ENCODE measurements around the gene PNRC2.
A peak's percentile ranks its signal among the peaks of the same experiment; 100 is the strongest.
"Not testable (repeated sequence)": the region's sequence is repeated elsewhere in the genome, so short reads cannot be mapped to it uniquely, and the experiment has no call there.

Gene PNRC2

DNA sequence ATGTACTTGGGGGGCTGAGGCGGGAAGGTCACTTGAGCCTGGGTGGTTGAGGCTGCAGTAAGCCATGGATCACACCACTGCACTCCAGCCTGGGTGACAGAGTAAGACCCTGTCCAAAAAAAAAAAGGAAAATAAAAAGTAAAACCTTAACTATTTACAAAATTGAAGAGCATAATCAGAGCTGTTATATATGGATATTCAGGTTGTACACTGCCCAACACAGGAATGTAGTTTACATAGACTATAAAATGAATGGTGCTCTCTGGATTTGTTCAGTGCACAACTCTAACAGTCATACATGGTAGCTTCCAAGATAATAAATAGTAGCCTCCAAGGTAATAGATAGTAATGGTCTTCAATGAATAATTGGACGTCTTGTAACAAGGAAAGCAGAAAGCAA is 43.1 kb downstream of the PNRC2 start:
- H3K27ac ChIP-seq: no peak overlapping the region

DNA sequence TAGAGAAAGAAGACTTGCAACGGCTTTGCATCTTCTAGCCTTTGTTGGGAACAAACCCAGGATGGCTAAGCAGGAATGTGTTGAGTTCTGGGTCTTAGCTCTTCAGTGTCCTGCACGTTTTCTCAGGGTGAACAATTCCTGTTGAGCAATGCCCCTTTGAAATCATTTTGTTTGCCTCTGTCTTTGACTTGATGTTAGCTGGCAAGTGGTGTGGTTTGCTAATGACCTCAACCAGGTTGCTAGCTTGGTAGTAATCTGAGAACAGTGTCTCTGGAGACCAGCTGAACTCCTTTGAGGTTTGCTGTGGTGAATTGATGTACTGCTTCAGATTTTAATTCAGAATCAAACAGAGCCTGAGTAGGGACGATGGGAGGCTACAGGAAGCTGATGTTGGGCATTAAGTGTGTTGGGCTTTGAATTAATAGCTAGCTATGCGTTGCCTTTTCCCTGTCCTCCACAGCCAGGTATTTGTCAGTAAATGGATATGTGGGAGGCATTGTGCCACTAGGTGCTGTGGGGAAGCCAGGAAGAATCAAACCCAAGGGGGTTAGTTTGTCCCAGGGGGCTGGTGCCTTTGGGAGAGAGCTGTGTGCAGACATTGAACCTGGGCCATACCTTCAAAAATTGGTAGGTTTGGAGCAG is 43.8 kb downstream of the PNRC2 start:
- H3K27ac ChIP-seq: no peak overlapping the region

More for the DNA sequence above, 43.1 kb downstream of the PNRC2 start:
- TF ChIP-seq, protein P1, sequence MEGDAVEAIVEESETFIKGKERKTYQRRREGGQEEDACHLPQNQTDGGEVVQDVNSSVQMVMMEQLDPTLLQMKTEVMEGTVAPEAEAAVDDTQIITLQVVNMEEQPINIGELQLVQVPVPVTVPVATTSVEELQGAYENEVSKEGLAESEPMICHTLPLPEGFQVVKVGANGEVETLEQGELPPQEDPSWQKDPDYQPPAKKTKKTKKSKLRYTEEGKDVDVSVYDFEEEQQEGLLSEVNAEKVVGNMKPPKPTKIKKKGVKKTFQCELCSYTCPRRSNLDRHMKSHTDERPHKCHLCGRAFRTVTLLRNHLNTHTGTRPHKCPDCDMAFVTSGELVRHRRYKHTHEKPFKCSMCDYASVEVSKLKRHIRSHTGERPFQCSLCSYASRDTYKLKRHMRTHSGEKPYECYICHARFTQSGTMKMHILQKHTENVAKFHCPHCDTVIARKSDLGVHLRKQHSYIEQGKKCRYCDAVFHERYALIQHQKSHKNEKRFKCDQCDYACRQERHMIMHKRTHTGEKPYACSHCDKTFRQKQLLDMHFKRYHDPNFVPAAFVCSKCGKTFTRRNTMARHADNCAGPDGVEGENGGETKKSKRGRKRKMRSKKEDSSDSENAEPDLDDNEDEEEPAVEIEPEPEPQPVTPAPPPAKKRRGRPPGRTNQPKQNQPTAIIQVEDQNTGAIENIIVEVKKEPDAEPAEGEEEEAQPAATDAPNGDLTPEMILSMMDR (conservative IDR thresholded peaks at IDR 0.05): no peak

DNA sequence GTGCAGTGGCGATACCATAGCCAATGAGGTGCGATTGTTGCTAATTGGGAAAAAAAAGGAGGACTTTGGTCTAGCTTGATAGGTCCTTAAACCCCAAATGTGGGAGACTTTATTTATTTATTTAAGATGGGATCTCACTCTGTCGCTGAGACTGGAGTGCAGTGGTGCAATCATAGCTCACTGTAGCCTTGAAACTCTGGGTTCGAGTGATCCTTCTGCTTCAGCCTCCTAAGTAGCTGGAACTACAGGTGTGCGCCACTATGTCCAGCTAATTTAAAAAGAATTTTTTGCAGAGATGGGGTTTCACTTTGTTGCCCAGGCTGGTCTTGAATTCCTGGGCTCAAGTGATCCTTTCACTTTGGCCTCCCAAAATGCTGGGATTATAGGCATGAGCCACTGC is 44.5 kb downstream of the PNRC2 start:
- TF ChIP-seq, protein P1 (conservative IDR thresholded peaks at IDR 0.05): no peak

More for the DNA sequence above, 43.8 kb downstream of the PNRC2 start:
- TF ChIP-seq, protein P1 (conservative IDR thresholded peaks at IDR 0.05): no peak

DNA sequence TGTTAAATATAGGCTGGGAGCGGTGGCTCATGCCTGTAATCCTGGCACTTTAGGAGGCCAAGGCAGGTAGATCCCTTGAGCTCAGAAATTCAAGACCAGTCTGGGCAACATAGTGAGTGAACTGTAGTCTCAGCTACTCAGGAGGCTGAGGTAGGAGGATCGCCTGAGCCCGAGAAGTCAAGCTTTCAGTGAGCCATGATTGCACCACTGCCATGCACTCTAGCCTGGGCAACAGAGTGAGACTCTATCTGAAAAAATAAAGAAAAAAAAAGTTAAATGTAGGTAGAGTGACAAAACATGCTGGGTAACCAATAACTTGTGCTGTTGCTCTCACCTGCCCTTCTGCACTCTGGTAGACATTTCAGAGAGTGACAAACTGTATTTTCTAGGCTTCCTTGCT is 45.5 kb downstream of the PNRC2 start:
- TF ChIP-seq, protein P1 (conservative IDR thresholded peaks at IDR 0.05): no peak
- H3K27ac ChIP-seq: no peak overlapping the region

More for the DNA sequence above, 44.5 kb downstream of the PNRC2 start:
- no peak overlapping the region for H3K27ac ChIP-seq

DNA sequence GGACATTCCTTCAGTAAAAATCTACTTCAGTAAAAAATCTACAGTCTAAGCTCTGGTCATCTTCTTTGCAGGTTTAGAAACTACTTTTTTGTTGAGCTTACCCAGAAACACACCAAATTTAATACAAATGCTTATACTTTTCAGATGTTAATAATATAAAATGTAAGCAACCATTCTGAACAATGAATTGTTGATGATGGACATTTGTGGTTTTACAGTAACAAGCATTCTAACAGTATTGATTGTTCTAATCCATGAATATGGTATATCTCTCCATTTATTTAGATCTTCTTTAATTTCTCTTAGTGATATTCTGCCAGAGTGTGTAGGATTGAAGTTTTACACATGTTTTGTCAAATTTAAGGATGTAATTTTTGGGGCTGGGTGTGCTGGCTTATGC is 47.5 kb downstream of the PNRC2 start:
- TF ChIP-seq, protein P1 (conservative IDR thresholded peaks at IDR 0.05): no peak
- H3K27ac ChIP-seq: no peak overlapping the region

DNA sequence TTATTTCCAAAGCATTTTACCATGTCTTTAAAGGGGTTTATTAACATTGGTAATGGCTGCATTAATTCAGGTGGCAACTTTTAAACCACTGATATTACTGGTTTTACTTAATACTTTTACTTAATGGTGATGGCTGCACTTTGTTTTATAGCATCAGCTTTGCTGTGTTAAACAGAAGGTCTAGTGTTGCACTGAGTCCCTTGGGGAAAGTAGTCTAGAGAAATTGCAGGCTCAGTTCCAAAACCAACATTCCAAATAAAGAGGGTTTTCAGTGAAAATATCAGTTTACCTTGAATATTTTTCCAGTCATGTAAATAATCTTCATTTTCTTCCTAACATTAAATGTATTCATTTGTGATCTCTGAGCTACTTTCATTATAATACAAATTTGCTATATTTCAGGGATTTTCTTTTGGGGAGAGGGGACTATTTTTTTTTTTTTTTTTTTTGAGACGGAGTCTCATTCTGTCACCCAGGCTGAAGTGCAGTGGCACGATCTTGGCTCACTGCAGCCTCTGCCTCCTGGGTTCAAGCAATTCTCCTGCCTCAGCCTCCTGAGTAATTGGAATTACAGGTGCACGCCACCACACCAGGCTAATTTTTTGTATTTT is 49.1 kb downstream of the PNRC2 start:
- H3K27ac ChIP-seq: not testable (repeated sequence)

DNA sequence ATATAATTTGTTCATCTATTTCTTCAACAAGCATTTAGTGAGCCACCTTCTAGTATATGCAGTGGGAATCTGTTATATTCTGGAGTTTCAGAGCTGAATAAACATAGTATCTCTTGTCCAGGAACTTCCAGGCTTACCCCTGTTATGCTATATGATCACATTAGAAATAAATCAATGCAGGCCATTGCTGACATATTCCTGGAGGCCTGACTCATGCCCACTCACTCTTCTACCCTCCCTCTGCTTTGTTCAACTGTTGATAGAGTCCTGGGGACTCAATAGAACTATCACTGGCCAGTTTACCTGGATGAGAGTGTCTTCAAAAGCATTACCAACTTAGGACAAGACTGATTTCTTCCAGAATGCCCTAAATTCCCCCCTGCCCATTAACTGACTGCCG is 49.8 kb downstream of the PNRC2 start:
- TF ChIP-seq, protein P1 (conservative IDR thresholded peaks at IDR 0.05): no peak
- H3K27ac ChIP-seq: no peak overlapping the region

DNA sequence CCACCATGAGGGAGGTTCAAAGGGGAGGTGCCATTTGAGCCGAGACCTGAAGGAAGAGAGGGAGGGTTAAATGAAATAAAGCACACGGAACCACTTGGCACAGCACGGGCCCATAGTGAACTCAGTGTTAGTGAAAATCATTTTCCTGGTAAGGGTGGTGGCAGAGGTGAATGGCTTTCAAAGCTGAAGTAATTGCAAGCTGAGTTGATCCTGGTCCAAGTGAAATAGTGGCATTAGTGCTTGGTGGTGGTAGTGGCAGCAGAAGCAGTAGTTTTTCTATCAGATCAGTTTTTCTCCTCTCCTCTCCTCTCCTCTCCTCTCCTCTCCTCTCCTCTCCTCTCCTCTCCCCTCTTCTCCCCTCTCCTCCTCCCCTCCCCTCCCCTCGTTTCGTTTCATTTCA is 51.0 kb downstream of the PNRC2 start:
- H3K27ac ChIP-seq: no peak overlapping the region
- TF ChIP-seq, protein P1 (conservative IDR thresholded peaks at IDR 0.05): no peak

DNA sequence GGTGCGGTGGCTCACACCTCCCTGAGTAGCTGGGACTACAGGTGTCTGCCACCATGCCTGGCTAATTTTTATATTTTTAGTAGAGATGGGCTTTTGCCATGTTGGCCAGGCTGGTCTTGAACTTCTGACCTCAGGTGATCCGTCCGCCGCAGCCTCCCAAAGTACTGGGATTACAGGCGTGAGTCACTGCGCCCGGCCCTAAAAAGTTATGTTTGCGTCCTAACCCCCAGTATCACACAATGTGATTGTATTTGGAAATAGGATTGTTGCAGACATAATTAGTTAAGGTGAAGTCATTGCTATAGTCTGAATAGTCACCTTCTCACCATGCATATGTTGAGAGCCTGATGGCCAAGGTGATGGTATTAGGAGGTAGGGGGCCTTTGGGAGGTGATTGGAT is 53.2 kb downstream of the PNRC2 start:
- H3K27ac ChIP-seq: peak overlapping the region; percentile 97; the same call in 1 of the 2 replicates
